GM12878 (cell line): ENCODE results near the gene LAIR1. TPM values are rescaled to one million over a fixed set of nuclear protein-coding genes. Genes with fewer than 3 reads are reported as not detected.

ENCODE experiments used
- ATAC-seq: fragments of 200-7000 bp; cut with Tn5 transposase; 3 replicates; pipeline ENCODE4 v1.9.1; 2020; ENCODE audit warnings: mild to moderate bottlenecking, moderate library complexity
- BruUV-seq: library from RNA; stranded (reverse); fragments of 400-500 nt; replicated peaks from 2 replicates; lab custom pipeline; 2021; lab: Mats Ljungman, UMichigan
- CTCF ChIA-PET: fragments of 300-600 bp; sonication (Branson Sonifier 250); formaldehyde crosslinking; extraction: SDS; loops from one replicate; lab custom pipeline; 2021; ENCODE audit warnings: inconsistent platforms; lab: Yijun Ruan, JAX
- POLR2A ChIA-PET: fragments of 350-600 bp; formaldehyde crosslinking; extraction: SDS; loops from one replicate; lab custom pipeline; 2021; ENCODE audit warnings: inconsistent platforms; lab: Charles Lee
- RAD21 ChIA-PET: fragments of 300-600 bp; sonication (Branson Sonifier 250); formaldehyde crosslinking; loops from one replicate; lab custom pipeline; 2023; ENCODE audit warnings: antibody characterized with exemption; ENCODE audit not compliant: unreplicated experiment; lab: Charles Lee
- SMC1A ChIA-PET: fragments of 300-600 bp; sonication (Branson Sonifier 250); formaldehyde crosslinking; loops from one replicate; lab custom pipeline; 2023; ENCODE audit not compliant: unreplicated experiment, uncharacterized antibody; lab: Charles Lee
- DNase-seq: peaks from one replicate; pipeline ENCODE4 v3.0.0-alpha.2; 2011; ENCODE audit warnings: low read depth, low spot score
- FAIRE-seq: peaks from 3 replicates; lab custom pipeline; 2011; peaks lifted over from hg19 to GRCh38; lab: Jason Lieb, UNC
- H2AFZ ChIP-seq: 2 replicates; pipeline ENCODE4 v1.6.0; 2011; ENCODE audit warnings: low read depth, low read length, control low read depth; ENCODE audit not compliant: control insufficient read depth
- H3K27ac ChIP-seq: 2 replicates; pipeline ENCODE4 v1.5.1; 2011; ENCODE audit warnings: control low read depth; ENCODE audit not compliant: control insufficient read depth, insufficient read depth
- H3K27me3 ChIP-seq, 2 experiments: replicated peaks in 1 of 2; 2 replicates each; pipeline versions ENCODE4 v1.6.0 to v1.6.1; 2011; ENCODE audit warnings: low read length in 1 of 2; ENCODE audit not compliant: control insufficient read depth in 2 of 2, insufficient read depth in 2 of 2
- H3K36me3 ChIP-seq, 2 experiments: 2 replicates each; pipeline ENCODE4 v1.5.1; 2011; ENCODE audit warnings: low read length in 1 of 2; ENCODE audit not compliant: control insufficient read depth in 2 of 2, insufficient read depth in 2 of 2
- H3K4me1 ChIP-seq: 2 replicates; pipeline ENCODE4 v1.6.1; 2011; ENCODE audit warnings: mild to moderate bottlenecking, low read length, moderate library complexity, mixed read lengths; ENCODE audit not compliant: control insufficient read depth, insufficient read depth
- H3K4me2 ChIP-seq: 2 replicates; pipeline ENCODE4 v1.6.0; 2011; ENCODE audit warnings: control low read depth; ENCODE audit not compliant: control insufficient read depth, insufficient read depth
- H3K4me3 ChIP-seq: fragments of 200-600 bp; sonication (generic); 2 replicates; pipeline ENCODE4 v1.5.1; 2016
- H3K79me2 ChIP-seq: 2 replicates; pipeline ENCODE4 v1.6.0; 2011; ENCODE audit warnings: low read length; ENCODE audit not compliant: control insufficient read depth, insufficient read depth
- H3K9ac ChIP-seq: 2 replicates; pipeline ENCODE4 v1.8.0; 2011; ENCODE audit warnings: low read length, control low read depth, mixed read lengths; ENCODE audit not compliant: control insufficient read depth, insufficient read depth
- H3K9me3 ChIP-seq: replicated peaks from 3 replicates; pipeline ENCODE4 v1.5.1; 2011; ENCODE audit warnings: mild to moderate bottlenecking, low read length; ENCODE audit not compliant: control insufficient read depth, insufficient read depth
- H4K20me1 ChIP-seq: 2 replicates; pipeline ENCODE4 v1.6.0; 2011; ENCODE audit not compliant: control insufficient read depth, insufficient read depth
- BACH1 ChIP-seq: fragments of 450-650 bp; IDR thresholded peaks from 2 replicates; pipeline ENCODE4 v1.6.1; 2017; ENCODE audit warnings: mild to moderate bottlenecking, borderline replicate concordance
- BRCA1 ChIP-seq: IDR thresholded peaks from 2 replicates; pipeline ENCODE4 v1.6.1; 2011; ENCODE audit warnings: low read depth, low read length, improper control_type of control experiment
- CBX3 ChIP-seq: fragments of 200-600 bp; sonication (generic); IDR thresholded peaks from 2 replicates; pipeline ENCODE4 v1.6.1; 2016; ENCODE audit warnings: low read depth, borderline replicate concordance
- CEBPB ChIP-seq, 2 experiments: fragments of 150-350 bp in 1 of 2; IDR thresholded peaks; 2 replicates each; pipeline ENCODE4 v1.6.1; 2012 to 2014; ENCODE audit warnings: low read depth in 2 of 2, low read length in 2 of 2, borderline replicate concordance in 1 of 2, inconsistent platforms in 1 of 2
- RBBP5 ChIP-seq: fragments of 200-600 bp; sonication (generic); conservative IDR thresholded peaks from 2 replicates; pipeline ENCODE4 v1.6.1; 2016
- REST ChIP-seq: IDR thresholded peaks from 2 replicates; pipeline ENCODE4 v1.6.1; 2012; ENCODE audit warnings: mild to moderate bottlenecking, low read depth, low read length
- RFX5 ChIP-seq: IDR thresholded peaks from 2 replicates; pipeline ENCODE4 v1.6.1; 2011; ENCODE audit warnings: low read depth, low read length, improper control_type of control experiment
- SPI1 ChIP-seq: IDR thresholded peaks from 2 replicates; pipeline ENCODE4 v1.6.1; 2011; ENCODE audit warnings: low read depth, mild to moderate bottlenecking, low read length, moderate library complexity, borderline replicate concordance; ENCODE audit not compliant: insufficient read depth
- TCF3 ChIP-seq: IDR thresholded peaks from 2 replicates; pipeline ENCODE4 v1.6.1; 2012; ENCODE audit warnings: low read depth, mild to moderate bottlenecking, low read length, borderline replicate concordance; ENCODE audit not compliant: insufficient read depth
- USF2 ChIP-seq: IDR thresholded peaks from 2 replicates; pipeline ENCODE4 v1.6.1; 2011; ENCODE audit warnings: low read depth, low read length, improper control_type of control experiment, borderline replicate concordance
- ZNF24 ChIP-seq: fragments of 450-650 bp; IDR thresholded peaks from 2 replicates; pipeline ENCODE4 v1.6.1; 2017; ENCODE audit warnings: antibody characterized with exemption, mild to moderate bottlenecking
- ZNF622 ChIP-seq: fragments of 450-650 bp; IDR thresholded peaks from 2 replicates; pipeline ENCODE4 v1.6.1; 2017; ENCODE audit warnings: mild to moderate bottlenecking, inconsistent platforms
- WGBS: methylation state at CpG from one replicate; pipeline ENCODE4 v1.1.6; 2016; ENCODE audit warnings: low lambda C conversion rate; ENCODE audit not compliant: insufficient replicate concordance, insufficient coverage; ENCODE audit errors: missing lambda C conversion rate; 5-methylcytosine and 5-hydroxymethylcytosine counted together
- in situ Hi-C: fragments of 300-500 bp; cut with MboI; formaldehyde crosslinking; loops from 9 replicates; pipeline ENCODE4 v1.14.3; 2018; ENCODE audit warnings: mixed read lengths
- intact Hi-C: fragments of 100-400 bp; cut with micrococcal nuclease; formaldehyde crosslinking; loops from one replicate; pipeline ENCODE4 v1.14.2; 2022; ENCODE audit not compliant: unreplicated experiment
- polyA plus RNA-seq, 11 experiments: library from polyadenylated mRNA; depleted of rRNA in 4 of 11; unstranded in 6 of 11; stranded (reverse) in 5 of 11; fragments of >200 nt; fragmentation: Nextera tagmentation in 4 of 11; fragmentation: Illumina TruSeq in 1 of 11; extraction: Ambion mirVana in 4 of 11; extraction: Trizol in 1 of 11; gene quantifications; 1 replicate in 1 of 11; 2 replicates in 10 of 11; pipeline versions ENCODE4 v1.2.1 to v1.2.3, GENCODE V29; 2011 to 2016; ENCODE audit warnings: inconsistent platforms in 2 of 11, missing spikeins in 2 of 11, low read depth in 1 of 11
- total RNA-seq, 4 experiments: library from RNA; depleted of rRNA in 3 of 4; stranded (reverse); fragments of >200 nt in 3 of 4; fragmentation: Illumina TruSeq in 1 of 4; extraction: Trizol in 1 of 4; gene quantifications; 2 replicates each; pipeline versions ENCODE4 v1.2.1 to v1.2.3, GENCODE V29; 2013 to 2021

Gene LAIR1
- total and polyA plus RNA-seq, 10 of the 15 experiments (the other 5 are each of a cell fraction or from before 2014, with no cell fraction given) = 8.6 to 58.2 (median 35.3) TPM

- no peak overlapping the region for H3K4me2 ChIP-seq
- 44% methylated on average over 16 of the region's 16 CpGs for WGBS
- CTCF ChIA-PET = interaction anchor here (1.4 to 8.0 kb wide), 4 partner anchors 21 to 92 kb away, joined by 5 to 171 read pairs (median 30); no protein-coding TSS in a partner anchor
- no peak overlapping the region for H2AFZ ChIP-seq
- no peaks in the 10 kb centered on the region for H3K36me3 ChIP-seq
- no peak for TF ChIP-seq SPI1
- TF ChIP-seq TCF3 = no peak
- TF ChIP-seq ZNF24 = no peak
- no peak for TF ChIP-seq CBX3
- no peak for TF ChIP-seq ZNF622
- TF ChIP-seq, all 136 proteins: peak for 0
- no peak for FAIRE-seq
- Histone ChIP-seq H3K27ac (no peak overlapping the region), H3K4me3 (no peak overlapping the region), H3K4me1 (no peaks in the 10 kb centered on the region), H3K9me3 (no peaks in the 10 kb centered on the region), H4K20me1 (no peaks in the 10 kb centered on the region), H3K9ac (no peak overlapping the region), H3K27me3 (no peaks in the 10 kb centered on the region), H3K79me2 (no peaks in the 10 kb centered on the region)
- DNase-seq = no peak
- BruUV-seq = no TSS peak
- no peak for ATAC-seq
- in situ Hi-C loops = no loop called here
- ChIA-PET SMC1A (interaction anchor here (0.8 to 4.7 kb wide), 7 partner anchors 12 to 34 kb away, joined by 3 to 21 read pairs (median 5); no protein-coding TSS in a partner anchor), POLR2A (interaction anchor here (0.6 to 1.3 kb wide), 2 partner anchors 8 to 30 kb away, joined by 3 read pairs; no protein-coding TSS in a partner anchor), RAD21 (interaction anchor here (3.4 kb wide), 1 partner anchor 32 kb away, joined by 26 read pairs; no protein-coding TSS in a partner anchor)
- intact Hi-C loops = no loop called here
Observed at GRCh38 chr19:54357381-54357780, 7.3 kb downstream of the LAIR1 start.

- intact Hi-C loops = no loop called here
- no peak for DNase-seq
- ATAC-seq = no peak
- in situ Hi-C loops = no loop called here
- Histone ChIP-seq H4K20me1 (no peaks in the 10 kb centered on the region), H3K27ac (no peak overlapping the region), H3K36me3 (no peaks in the 10 kb centered on the region), H3K79me2 (no peaks in the 10 kb centered on the region), H2AFZ (no peak overlapping the region), H3K27me3 (no peaks in the 10 kb centered on the region), H3K4me2 (no peak overlapping the region), H3K9ac (no peak overlapping the region), H3K9me3 (no peaks in the 10 kb centered on the region), H3K4me3 (no peak overlapping the region), H3K4me1 (no peaks in the 10 kb centered on the region)
- ChIA-PET RAD21 (interaction anchor here (3.4 kb wide), 1 partner anchor 33 kb away, joined by 26 read pairs; no protein-coding TSS in a partner anchor), CTCF (interaction anchor here (1.3 to 8.0 kb wide), 6 partner anchors 22 to 91 kb away, joined by 3 to 171 read pairs (median 6); no protein-coding TSS in a partner anchor), POLR2A (interaction anchor here (0.6 to 1.3 kb wide), 2 partner anchors 9 to 31 kb away, joined by 3 read pairs; no protein-coding TSS in a partner anchor), SMC1A (interaction anchor here (0.8 to 4.7 kb wide), 7 partner anchors 11 to 34 kb away, joined by 3 to 21 read pairs (median 5); no protein-coding TSS in a partner anchor)
- WGBS = 41% methylated on average over 12 of the region's 12 CpGs
- no TSS peak for BruUV-seq
- FAIRE-seq = no peak
- TF ChIP-seq REST = no peak
- TF ChIP-seq RFX5 = no peak
- no peak for TF ChIP-seq USF2
- no peak for TF ChIP-seq BACH1
- TF ChIP-seq RBBP5 = no peak
- TF ChIP-seq BRCA1 = no peak
- no peak for TF ChIP-seq CEBPB (IDR thresholded peaks at IDR 0.05; ENCODE audit: borderline replicate concordance in 1 of 2, low read depth in 2 of 2, low read length in 2 of 2)
Observed at GRCh38 chr19:54356444-54357056, 8.2 kb downstream of the LAIR1 start.
